ENCODE data around the gene NFYC. TPM values are rescaled to one million over a fixed set of nuclear protein-coding genes. Genes with fewer than 3 reads are reported as not detected.

NFYC gene
- total RNA-seq, 1 donor = 19.0 TPM

GRCh38 chr1:40796939-40797667, 105.6 kb downstream of the NFYC start:
- no peak for TF ChIP-seq CTCF (IDR thresholded peaks at IDR 0.05; ENCODE audit: insufficient read depth, low read depth, low read length)
- no peak overlapping the region for H3K4me3 ChIP-seq (ENCODE audit: low read depth, low read length)
- no peak for DNase-seq (ENCODE audit: low read depth)

GRCh38 chr1:40797668-40798010, 106.1 kb downstream of the NFYC start:
- no peak for DNase-seq (ENCODE audit: low read depth)
- TF ChIP-seq CTCF (IDR thresholded peaks at IDR 0.05; ENCODE audit: insufficient read depth, low read depth, low read length) = no peak
- no peak overlapping the region for H3K4me3 ChIP-seq (ENCODE audit: low read depth, low read length)

GRCh38 chr1:40798366-40799281, 107.1 kb downstream of the NFYC start:
- no peak for DNase-seq (ENCODE audit: low read depth)
- TF ChIP-seq CTCF (IDR thresholded peaks at IDR 0.05; ENCODE audit: insufficient read depth, low read depth, low read length) = no peak
- no peak overlapping the region for H3K4me3 ChIP-seq (ENCODE audit: low read depth, low read length)

- H3K4me3 ChIP-seq (ENCODE audit: low read depth, low read length) = no peak overlapping the region
- peak; percentile 16 for DNase-seq (ENCODE audit: low read depth)
- TF ChIP-seq CTCF (IDR thresholded peaks at IDR 0.05; ENCODE audit: insufficient read depth, low read depth, low read length) = no peak
Measured at GRCh38 chr1:40799351-40799867, 107.9 kb downstream of the NFYC start.

- DNase-seq (ENCODE audit: low read depth) = no peak
- no peak for TF ChIP-seq CTCF (IDR thresholded peaks at IDR 0.05; ENCODE audit: insufficient read depth, low read depth, low read length)
- H3K4me3 ChIP-seq (ENCODE audit: low read depth, low read length) = peak overlapping the region; percentile 48
Measured at GRCh38 chr1:40801742-40802077, 110.2 kb downstream of the NFYC start.

GRCh38 chr1:40802078-40802741, 110.7 kb downstream of the NFYC start:
- H3K4me3 ChIP-seq (ENCODE audit: low read depth, low read length) = peak overlapping the region; percentile 48
- DNase-seq (ENCODE audit: low read depth) = peak; percentile 72
- no peak for TF ChIP-seq CTCF (IDR thresholded peaks at IDR 0.05; ENCODE audit: insufficient read depth, low read depth, low read length)

All from fibroblast of villous mesenchyme (primary cell).